Brain microvascular endothelial cell (primary cell): ENCODE data around the gene ZNF33A.

Experiments
- DNase-seq: peaks from one replicate; pipeline ENCODE4 v3.0.0-alpha.2; 2020
- H3K27ac ChIP-seq: fragments of 250-450 bp; sonication (Bioruptor Pico); 2 replicates; pipeline ENCODE4 v1.5.1; 2020; ENCODE audit warnings: mild to moderate bottlenecking, moderate library complexity
- H3K27me3 ChIP-seq: fragments of 250-450 bp; sonication (Bioruptor Pico); replicated peaks from 2 replicates; pipeline ENCODE4 v1.5.1; 2020; ENCODE audit warnings: mild to moderate bottlenecking
- H3K36me3 ChIP-seq: fragments of 250-450 bp; sonication (Bioruptor Pico); replicated peaks from 2 replicates; pipeline ENCODE4 v1.5.1; 2020; ENCODE audit warnings: mild to moderate bottlenecking
- H3K4me3 ChIP-seq: 2 replicates; pipeline ENCODE4 v1.5.1; 2011; ENCODE audit warnings: low read depth, mild to moderate bottlenecking, control low read depth, low read length, moderate library complexity
- CTCF ChIP-seq: IDR thresholded peaks from 2 replicates; pipeline ENCODE4 v1.5.1; 2011; ENCODE audit warnings: low read depth, mild to moderate bottlenecking, moderate library complexity, low read length, control low read depth, inconsistent platforms; ENCODE audit errors: missing control alignments
- in situ Hi-C: cut with HindIII; loops from 2 replicates; pipeline ENCODE4 v1.10.0; 2017; ENCODE audit warnings: low sequenced_read_pairs, low pct_ligation_motif_present

Gene ZNF33A

GRCh38 chr10:38112159-38112558 lies 101.7 kb downstream of the ZNF33A start:
- H3K36me3 ChIP-seq = peaks cover 18% of the 10 kb centered on the region
- DNase-seq = no peak
- no peak overlapping the region for H3K27ac ChIP-seq
- no peak for TF ChIP-seq CTCF
- no peaks in the 10 kb centered on the region for H3K27me3 ChIP-seq
- in situ Hi-C loops = no loop called here
- H3K4me3 ChIP-seq = no peak overlapping the region
